GM21528 (cell line): ENCODE measurements around the gene MFRP.

Source experiments
- ATAC-seq: cut with Tn5 transposase; IDR thresholded peaks from one replicate; pipeline ENCODE4 v1.9.1; 2021; ENCODE audit warnings: mild to moderate bottlenecking, moderate library complexity; ENCODE audit not compliant: unreplicated experiment, low FRiP score

Gene MFRP

GRCh38 chr11:119359365-119360214 is 13.1 kb upstream of the MFRP start:
- no peak for ATAC-seq

GRCh38 chr11:119357074-119357473 is 10.6 kb upstream of the MFRP start:
- no peak for ATAC-seq

- ATAC-seq: peak; percentile 68
These were observed 10.0 kb upstream of the MFRP start for GRCh38 chr11:119356349-119357031.

GRCh38 chr11:119355091-119355843 is 8.8 kb upstream of the MFRP start:
- ATAC-seq: no peak

GRCh38 chr11:119352857-119353260 is 6.4 kb upstream of the MFRP start:
- no peak for ATAC-seq

- ATAC-seq: no peak
These were observed 4.7 kb upstream of the MFRP start for GRCh38 chr11:119351232-119351631.

GRCh38 chr11:119350302-119350701 is 3.8 kb upstream of the MFRP start:
- ATAC-seq: no peak

GRCh38 chr11:119347940-119348605 is 1.6 kb upstream of the MFRP start:
- no peak for ATAC-seq

GRCh38 chr11:119347242-119347641 is 737 bp upstream of the MFRP start:
- no peak for ATAC-seq

- no peak for ATAC-seq
These were observed 820 bp downstream of the MFRP start for GRCh38 chr11:119345685-119346084.

- no peak for ATAC-seq
These were observed 2.1 kb downstream of the MFRP start for GRCh38 chr11:119344291-119345010.

GRCh38 chr11:119343726-119344125 is 2.8 kb downstream of the MFRP start:
- no peak for ATAC-seq

GRCh38 chr11:119342362-119343130 is 4.0 kb downstream of the MFRP start:
- no peak for ATAC-seq

GRCh38 chr11:119342023-119342300 is 4.5 kb downstream of the MFRP start:
- no peak for ATAC-seq

- no peak for ATAC-seq
These were observed 5.1 kb downstream of the MFRP start for GRCh38 chr11:119341222-119342022.

GRCh38 chr11:119340335-119341221 is 5.9 kb downstream of the MFRP start, which contains the start of gene C1QTNF5:
Gene C1QTNF5, minus strand, starts transcription at chr11:119340883. Its CDS starts 486 bp downstream, at chr11:119340397.
- ATAC-seq: no peak

- ATAC-seq: no peak
These were observed 6.7 kb downstream of the MFRP start for GRCh38 chr11:119339589-119340334.
